KOPT-K1 (cell line): Measurements from ENCODE around the gene NSL1.

Experiments
- H3K27ac ChIP-seq: fragments of 200-600 bp; sonication (generic); 2 replicates; pipeline ENCODE4 v1.5.1; 2016; ENCODE audit warnings: antibody characterized with exemption, mild to moderate bottlenecking, low read depth, low read length; ENCODE audit not compliant: poor library complexity, severe bottlenecking
- H3K36me3 ChIP-seq: fragments of 200-600 bp; sonication (generic); 2 replicates; pipeline ENCODE4 v1.5.1; 2017; ENCODE audit warnings: antibody characterized with exemption, mild to moderate bottlenecking, low read length, moderate library complexity; ENCODE audit not compliant: insufficient read depth
- H3K9me3 ChIP-seq: fragments of 200-600 bp; sonication (generic); 2 replicates; pipeline ENCODE4 v1.5.1; 2017; ENCODE audit warnings: antibody characterized with exemption, low read length, mild to moderate bottlenecking; ENCODE audit not compliant: insufficient read depth, poor library complexity, severe bottlenecking

The NSL1 gene

DNA sequence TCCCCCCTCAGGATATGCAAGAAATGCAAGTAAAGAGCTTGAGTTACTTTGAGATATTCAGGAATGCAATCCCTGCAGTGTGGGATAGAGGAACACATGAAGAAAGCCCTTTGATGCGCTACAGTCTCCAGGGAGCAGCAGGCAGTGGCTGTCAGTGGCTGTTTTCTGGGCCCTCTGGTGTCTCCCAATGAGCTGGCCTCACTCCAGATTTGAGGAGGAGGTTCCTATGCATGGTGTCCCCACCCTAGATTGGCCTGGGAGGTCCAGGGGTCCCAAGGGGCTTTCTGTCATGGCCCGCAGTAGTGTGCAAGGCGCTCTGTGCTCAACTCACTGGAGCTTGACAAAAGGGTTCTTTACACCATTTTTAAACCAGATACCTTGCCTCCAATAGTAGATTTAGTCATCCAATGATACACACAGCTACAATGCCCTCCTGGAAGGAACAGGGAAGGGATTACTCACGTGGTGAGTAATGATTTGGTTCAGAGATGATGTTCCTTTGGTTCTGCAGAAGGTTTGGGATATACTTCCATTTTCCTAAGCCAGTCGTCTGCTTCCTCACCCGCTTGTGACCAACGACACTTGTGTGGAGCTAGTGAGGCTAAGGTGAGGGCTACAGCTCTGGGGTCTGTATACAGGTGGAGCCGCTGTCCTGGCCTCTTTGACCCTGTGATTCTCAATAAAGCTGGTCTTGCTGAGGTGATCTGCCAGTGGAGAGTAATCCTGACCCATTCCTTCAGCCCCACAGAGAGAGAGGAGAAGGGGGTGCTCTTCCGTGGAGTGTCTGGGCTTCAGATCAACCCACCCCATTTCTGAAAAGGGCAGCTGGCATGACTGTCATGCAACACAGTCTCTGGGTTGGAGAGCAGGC lies 98.6 kb downstream of the NSL1 start:
- Histone ChIP-seq H3K36me3 (peaks cover 14% of the 10 kb centered on the region), H3K9me3 (no peaks in the 10 kb centered on the region), H3K27ac (no peak overlapping the region)

DNA sequence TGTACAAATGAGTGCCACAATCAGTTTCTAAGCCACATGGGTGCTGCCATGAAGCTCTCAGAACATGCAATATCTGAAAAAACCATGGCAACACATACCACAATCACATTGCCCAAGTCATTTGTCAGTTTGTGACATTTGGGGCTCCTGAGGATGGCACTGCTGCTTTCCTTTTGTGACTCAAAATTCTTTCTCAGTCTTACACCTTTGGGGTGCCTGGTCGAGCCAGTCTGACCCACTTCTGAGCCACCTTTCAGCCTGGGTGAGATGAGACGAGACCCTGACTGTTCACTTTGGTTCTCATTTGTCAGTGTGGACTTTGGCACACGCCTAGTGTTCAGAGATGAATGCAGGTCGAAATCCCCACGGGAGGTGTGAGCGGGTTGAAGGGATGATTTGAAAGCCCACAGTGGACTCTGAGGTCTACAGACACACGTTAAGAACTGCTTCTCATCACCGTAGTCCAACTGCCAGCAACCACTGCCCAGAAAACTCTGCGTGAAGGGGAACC lies 100.0 kb downstream of the NSL1 start:
- H3K27ac ChIP-seq = no peak overlapping the region
- peaks cover 14% of the 10 kb centered on the region for H3K36me3 ChIP-seq
- no peaks in the 10 kb centered on the region for H3K9me3 ChIP-seq

DNA sequence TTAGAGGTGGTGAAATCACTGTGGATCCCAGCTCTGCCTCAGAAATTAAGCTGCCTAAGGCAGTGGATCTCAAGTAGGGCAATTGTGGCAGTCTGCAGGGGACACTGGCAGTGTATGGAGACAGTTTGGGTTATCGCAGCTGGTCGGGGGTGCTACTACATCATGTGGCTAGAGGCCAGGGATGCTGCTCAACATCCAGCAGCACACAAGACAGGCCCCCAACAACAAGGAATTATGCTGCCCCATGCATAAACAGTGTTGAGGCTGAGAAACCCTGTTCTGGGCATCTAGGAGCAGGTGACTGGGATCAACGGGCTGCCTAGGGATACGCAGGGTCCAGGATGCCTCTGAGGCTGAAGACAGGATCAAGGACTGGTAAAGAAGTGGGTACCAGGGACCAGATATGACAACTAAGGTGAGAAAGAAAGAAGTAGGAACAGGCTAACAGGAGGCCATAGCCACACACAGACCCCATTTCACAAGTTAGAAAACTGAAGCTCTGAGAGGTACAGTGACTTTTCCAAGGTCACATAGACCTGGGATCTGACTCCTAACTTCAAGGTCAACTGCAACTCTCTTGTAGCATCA lies 100.7 kb downstream of the NSL1 start:
- peaks cover 14% of the 10 kb centered on the region; the same call in 1 of the 2 replicates for H3K36me3 ChIP-seq
- H3K27ac ChIP-seq = no peak overlapping the region
- H3K9me3 ChIP-seq = no peaks in the 10 kb centered on the region

DNA sequence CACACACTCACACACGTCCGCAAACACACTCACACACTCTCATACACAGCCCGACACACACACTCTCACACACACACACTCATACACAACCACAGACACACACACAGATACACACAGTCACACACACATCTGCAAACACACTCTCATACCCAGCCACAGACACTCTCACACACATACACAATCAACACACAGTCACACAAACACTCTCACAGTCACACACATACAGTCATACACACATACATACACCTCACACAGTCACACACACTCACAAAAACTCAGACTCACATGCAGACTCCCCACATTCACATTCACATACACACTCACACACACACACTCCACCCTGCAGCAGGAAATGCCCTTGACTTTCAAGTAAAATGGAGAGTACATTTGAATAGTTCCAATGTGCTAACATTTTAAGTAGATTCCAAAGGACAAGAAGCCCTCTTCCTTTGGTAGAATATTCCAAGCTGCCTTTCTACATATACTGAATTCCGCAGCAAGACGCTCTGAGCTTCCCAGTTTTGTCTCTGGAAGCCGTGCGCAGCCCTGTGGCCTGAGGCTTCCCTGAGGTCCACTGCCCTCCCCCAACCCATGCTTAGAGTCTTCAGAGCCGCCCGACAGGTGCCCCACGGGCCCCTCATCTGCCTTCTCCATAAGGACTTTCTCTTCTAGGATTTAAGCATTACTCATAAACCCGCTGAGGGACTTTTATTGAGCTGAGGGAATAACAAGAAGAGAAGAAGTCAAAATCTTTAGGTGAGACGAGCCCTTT lies 101.6 kb downstream of the NSL1 start:
- peaks cover 11% of the 10 kb centered on the region; the same call in 1 of the 2 replicates for H3K36me3 ChIP-seq
- no peaks in the 10 kb centered on the region for H3K9me3 ChIP-seq

DNA sequence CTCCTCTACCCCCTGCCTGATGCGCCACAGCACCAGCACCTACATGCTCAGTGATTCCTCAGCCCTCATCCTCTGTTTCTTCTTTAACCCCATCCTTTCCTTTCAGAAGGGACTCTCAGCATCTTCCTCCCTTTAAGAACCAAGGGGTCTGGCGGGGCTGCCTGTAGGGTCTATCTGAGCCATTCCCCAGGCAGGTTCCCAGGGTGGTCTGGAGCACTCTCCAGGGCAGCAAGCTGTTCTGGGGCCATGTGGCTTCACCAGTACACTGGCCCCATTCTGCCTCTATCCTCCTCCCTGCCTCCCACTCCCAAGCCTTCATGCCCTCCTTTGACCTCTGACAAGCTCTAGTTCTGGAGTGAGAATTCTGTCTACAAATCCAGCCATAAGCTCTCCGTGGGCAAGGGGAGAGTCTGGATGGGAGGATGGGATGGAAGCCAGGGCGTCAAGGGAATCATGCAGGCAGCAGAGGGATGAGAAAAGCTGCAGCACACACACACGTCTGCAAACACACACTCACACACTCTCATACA lies 102.3 kb downstream of the NSL1 start:
- Histone ChIP-seq H3K9me3 (no peaks in the 10 kb centered on the region), H3K36me3 (peaks cover 11% of the 10 kb centered on the region; the same call in 1 of the 2 replicates), H3K27ac (no peak overlapping the region)

More for the DNA sequence above, 101.6 kb downstream of the NSL1 start:
- no peak overlapping the region for H3K27ac ChIP-seq

DNA sequence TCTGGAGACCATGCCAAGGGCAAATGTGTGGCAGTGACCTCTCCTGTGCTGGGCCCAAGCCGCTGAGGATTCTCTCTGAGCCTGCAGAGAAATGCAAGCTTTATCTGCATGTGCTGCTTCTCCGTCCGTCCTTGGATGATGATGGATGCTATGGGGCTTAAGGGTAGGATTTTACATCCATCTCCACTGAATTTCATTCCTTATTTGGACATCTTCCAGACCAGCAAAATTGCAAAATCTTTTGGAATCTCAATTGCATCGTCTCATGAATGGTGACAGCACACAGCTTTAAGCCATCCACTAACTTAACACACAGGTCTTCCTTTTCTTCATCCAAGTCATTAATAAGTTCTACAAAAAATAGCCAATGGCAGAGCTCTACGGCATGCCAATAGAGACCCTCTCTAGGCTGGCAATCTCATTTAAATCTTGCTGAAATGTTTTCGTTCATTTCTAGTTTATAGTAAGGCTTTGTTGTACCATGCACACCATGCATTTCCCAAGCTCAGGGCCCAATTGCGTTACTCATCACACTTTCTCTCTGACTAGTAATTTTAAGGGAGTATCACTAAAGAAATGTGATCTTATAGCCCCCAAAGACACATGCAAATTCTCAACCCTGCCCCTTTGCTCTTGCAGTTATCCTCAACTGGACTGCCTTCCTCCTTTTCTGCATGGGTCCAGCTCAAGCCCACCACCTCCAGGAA lies 103.1 kb downstream of the NSL1 start:
- Histone ChIP-seq H3K9me3 (no peaks in the 10 kb centered on the region), H3K27ac (no peak overlapping the region)

DNA sequence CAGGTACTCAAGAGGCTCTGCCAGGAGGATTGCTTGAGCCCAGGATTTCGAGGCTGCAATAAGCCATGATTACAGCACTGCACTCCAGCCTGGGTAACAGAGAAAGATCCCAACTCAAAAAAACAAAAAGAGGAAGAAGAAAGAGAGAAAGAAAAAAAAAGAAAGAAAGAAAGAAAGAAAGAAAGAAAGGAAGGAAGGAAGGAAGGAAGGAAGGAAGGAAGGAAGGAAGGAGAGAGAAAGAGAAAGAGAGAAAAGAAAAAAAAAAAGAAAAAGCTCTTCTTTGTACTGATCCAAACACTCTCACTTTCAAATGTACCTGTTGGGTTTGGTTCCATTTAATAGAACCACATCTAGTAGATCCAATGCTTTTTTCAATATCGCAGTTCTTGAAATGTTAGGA lies 103.8 kb downstream of the NSL1 start:
- no peak overlapping the region for H3K27ac ChIP-seq
- peaks cover 8% of the 10 kb centered on the region; the same call in 1 of the 2 replicates for H3K36me3 ChIP-seq
- no peaks in the 10 kb centered on the region for H3K9me3 ChIP-seq

More for the DNA sequence above, 103.1 kb downstream of the NSL1 start:
- H3K36me3 ChIP-seq = peaks cover 11% of the 10 kb centered on the region; the same call in 1 of the 2 replicates

DNA sequence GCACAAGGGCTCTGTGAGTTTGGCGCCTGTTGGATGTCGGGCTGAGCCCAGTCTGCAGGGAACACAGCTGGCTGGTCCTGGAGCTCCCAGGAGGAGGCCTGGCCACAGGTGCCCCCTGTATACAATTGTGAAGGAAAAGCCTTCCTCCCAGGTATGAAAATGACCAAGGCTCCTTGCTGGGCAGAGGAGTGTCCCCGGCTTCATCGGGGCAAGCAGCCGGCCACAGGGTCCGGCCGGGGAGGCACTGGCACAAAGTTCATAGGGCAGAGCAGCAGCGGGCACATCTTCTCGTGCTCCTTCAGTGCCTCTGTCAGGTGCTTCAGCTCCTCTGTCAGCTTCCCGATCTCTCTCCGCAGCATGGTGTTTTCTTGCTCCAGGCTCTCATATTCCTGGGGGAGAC lies 105.0 kb downstream of the NSL1 start:
- Histone ChIP-seq H3K36me3 (0 out of 2 replicates have a peak, but pooled peaks cover 7% of the 10 kb centered on the region), H3K27ac (no peak overlapping the region), H3K9me3 (no peaks in the 10 kb centered on the region)

DNA sequence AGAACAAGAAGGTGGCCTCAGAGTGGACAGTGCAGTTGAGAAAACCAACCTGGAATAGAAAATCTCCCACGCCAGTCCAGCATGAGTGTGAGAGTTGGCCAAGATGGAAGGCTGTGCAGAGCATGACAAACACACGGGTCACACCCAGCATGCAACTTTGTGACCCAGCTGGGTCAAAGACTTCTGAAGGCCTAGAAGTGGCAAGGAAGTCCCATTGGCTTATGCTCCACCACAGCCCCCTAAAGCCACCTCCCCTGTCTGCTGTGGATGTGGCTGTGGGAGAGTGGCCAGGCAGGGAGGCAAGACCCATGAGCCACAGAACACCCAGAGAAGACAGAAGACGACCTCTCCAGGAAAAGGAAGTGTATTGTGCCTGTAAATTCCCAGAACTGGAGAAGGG lies 105.5 kb downstream of the NSL1 start:
- Histone ChIP-seq H3K36me3 (0 out of 2 replicates have a peak, but pooled peaks cover 7% of the 10 kb centered on the region), H3K27ac (no peak overlapping the region)

DNA sequence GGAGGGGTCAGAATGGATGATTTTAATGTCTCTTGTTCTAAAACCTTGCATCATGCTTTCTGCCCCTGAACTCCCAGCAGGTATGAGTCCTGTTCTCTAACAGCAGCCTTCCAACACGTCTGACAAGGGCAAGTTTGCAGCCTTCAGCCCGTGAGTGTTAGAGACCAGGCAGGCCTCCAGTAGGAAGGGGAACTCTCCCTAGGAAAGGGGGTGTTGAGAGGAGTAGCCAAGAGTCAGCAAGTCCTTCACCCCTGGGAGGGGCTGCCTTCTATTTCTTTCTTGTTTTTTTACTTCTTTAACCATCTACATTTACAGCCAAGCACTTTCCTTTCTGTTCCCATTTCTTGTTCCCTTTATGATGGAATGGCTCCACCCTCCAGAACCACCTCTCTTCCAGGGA lies 106.1 kb downstream of the NSL1 start:
- Histone ChIP-seq H3K27ac (no peak overlapping the region), H3K9me3 (no peaks in the 10 kb centered on the region), H3K36me3 (0 out of 2 replicates have a peak, but pooled peaks cover 7% of the 10 kb centered on the region)

More for the DNA sequence above, 105.5 kb downstream of the NSL1 start:
- H3K9me3 ChIP-seq = no peaks in the 10 kb centered on the region

DNA sequence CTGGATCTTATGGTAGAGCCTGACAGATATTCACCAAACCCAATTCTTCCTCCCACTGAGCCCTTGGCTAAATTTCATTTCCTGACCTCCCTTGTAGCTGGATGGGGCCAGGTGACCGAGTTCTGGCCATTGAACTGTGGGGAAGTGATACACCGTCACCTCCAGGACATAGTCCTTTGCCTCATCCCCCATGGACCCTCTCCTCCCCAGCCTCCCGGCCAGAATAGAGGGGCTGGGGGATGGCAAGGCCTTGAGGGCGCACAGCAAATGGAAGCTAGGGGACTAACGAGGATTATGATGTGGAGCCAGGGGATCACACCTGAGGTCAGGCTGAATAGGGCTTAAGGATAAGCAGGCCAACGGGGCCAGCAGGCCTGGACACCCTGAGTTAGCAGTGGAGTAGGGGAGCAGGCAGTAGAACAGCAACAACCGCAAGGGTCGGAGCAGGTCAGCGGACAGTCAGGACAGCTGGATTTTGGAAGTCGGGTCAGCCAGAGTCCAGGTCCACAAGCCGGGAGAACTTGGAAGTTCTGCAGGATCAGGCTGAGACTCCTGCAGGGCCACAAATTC lies 107.0 kb downstream of the NSL1 start:
- H3K27ac ChIP-seq = no peak overlapping the region
- 0 out of 2 replicates have a peak, but pooled peaks cover 7% of the 10 kb centered on the region for H3K36me3 ChIP-seq
- no peaks in the 10 kb centered on the region for H3K9me3 ChIP-seq

DNA sequence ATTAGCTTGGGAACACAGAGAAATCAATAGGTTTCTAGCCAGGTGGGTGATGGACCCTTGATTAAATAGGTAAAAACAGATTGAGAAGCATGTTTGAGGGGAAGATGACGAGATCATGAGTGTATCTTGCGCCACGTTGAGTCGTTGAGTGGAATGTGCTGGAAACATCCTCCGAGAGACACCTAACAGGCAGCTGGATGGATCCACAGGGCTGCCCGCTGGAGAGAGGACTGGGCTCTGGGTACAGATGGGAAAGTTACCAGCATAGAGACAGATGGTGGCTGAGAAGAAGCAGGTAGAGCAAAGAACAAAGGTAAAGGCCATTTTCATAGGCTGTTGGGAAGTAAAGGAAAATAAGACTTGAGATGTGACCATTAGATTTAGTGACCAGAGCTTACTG lies 107.5 kb downstream of the NSL1 start:
- H3K9me3 ChIP-seq = no peaks in the 10 kb centered on the region
- 0 out of 2 replicates have a peak, but pooled peaks cover 7% of the 10 kb centered on the region for H3K36me3 ChIP-seq
- peak overlapping the region; percentile 50 for H3K27ac ChIP-seq

DNA sequence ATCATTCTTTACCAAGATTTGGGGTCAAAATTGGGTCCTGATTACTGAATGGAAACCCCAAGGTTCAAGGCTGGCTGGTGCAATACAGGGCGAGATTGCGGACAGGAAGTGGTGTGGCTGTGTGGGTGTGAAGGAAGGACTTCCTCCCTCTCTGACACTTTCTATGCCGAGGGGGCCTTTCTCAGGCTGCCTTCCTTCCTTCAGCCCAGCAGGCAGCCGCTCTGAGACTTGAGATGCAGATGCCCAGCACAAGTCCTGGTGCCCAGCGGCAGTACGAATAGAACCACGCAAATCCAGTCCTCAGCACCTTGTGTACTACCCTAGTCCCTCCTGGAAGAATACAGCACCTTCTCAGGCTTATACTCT lies 108.2 kb downstream of the NSL1 start:
- Histone ChIP-seq H3K36me3 (0 out of 2 replicates have a peak, but pooled peaks cover 7% of the 10 kb centered on the region), H3K9me3 (no peaks in the 10 kb centered on the region), H3K27ac (peak overlapping the region; percentile 50)
